ENCODE measurements around the gene EID2B. TPM values are rescaled to one million over a fixed set of nuclear protein-coding genes. Genes with fewer than 3 reads are reported as not detected.

Gene EID2B
- total and polyA plus RNA-seq, 9 of the 15 experiments (the other 6 are each of a cell fraction or from before 2014, with no cell fraction given), result 2.8 to 8.8 (median 4.8) TPM

DNA sequence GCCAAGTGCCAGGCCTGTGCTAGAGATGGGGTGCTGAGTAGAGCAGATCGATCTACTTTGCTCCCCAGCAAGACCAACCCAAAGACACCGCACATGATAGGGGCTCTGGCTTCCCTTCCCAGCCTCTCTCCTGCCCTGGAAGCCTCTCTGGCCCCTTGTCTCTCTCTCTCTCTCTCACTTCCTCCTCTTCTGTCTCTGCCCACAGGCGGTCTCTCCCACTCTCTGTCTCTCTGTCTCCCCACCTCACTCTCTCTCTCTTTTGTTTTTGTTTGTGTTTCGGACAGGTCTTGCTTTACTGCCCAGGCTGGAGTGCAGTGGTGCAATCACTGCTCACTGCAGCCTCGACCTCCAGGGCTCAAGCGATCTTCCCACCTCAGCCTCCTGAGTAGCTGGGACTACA is 16.4 kb downstream of the EID2B start:
- in situ Hi-C loops (cut with MboI), result no loop called here
- intact Hi-C loops (cut with micrococcal nuclease), result no loop called here
- Histone ChIP-seq H3K27me3 (ENCODE audit: control insufficient read depth in 2 of 2, insufficient read depth in 2 of 2, low read length in 2 of 2) (peaks cover 4 to 19% of the 10 kb centered on the region in 2 experiments; a peak in 4 of 5 replicates), H3K79me2 (ENCODE audit: control insufficient read depth, insufficient read depth, low read length) (no peaks in the 10 kb centered on the region), H3K4me1 (replicated peaks in 1 of 2; ENCODE audit: control insufficient read depth in 2 of 2, insufficient read depth in 2 of 2, low read length in 2 of 2) (peaks cover 21 to 32% of the 10 kb centered on the region in 2 experiments; a peak in 4 of 5 replicates), H3K4me3 (no peak overlapping the region), H3K27ac (ENCODE audit: extremely low read depth, low read depth, low read length) (no peak overlapping the region), H3K9me1 (ENCODE audit: control insufficient read depth, insufficient read depth, low read length) (no peaks in the 10 kb centered on the region), H3K9ac (ENCODE audit: insufficient read depth in 1 of 2, low read depth in 2 of 2, low read length in 2 of 2) (peak overlapping the region in 1 of 2 experiments; percentile 2; a peak in 1 of 4 replicates), H4K20me1 (replicated peaks; ENCODE audit: control insufficient read depth, insufficient read depth, low read length) (no peaks in the 10 kb centered on the region), H3K9me3 (replicated peaks; ENCODE audit: control insufficient read depth, insufficient read depth, low read depth, low read length) (no peaks in the 10 kb centered on the region), H3K36me3 (ENCODE audit: control insufficient read depth, insufficient read depth, low read length) (no peaks in the 10 kb centered on the region), H3K4me2 (ENCODE audit: insufficient read depth, low read length) (no peak overlapping the region), H2AFZ (ENCODE audit: low read depth, low read length) (no peak overlapping the region)
- POLR2A ChIA-PET, result no interaction called here
- TF ChIP-seq RFX5 (IDR thresholded peaks at IDR 0.05; ENCODE audit: low read depth, low read length), result no peak
- TF ChIP-seq E4F1 (CRISPR knock-in tag; IDR thresholded peaks at IDR 0.05; ENCODE audit: borderline replicate concordance), result no peak
- no peak for TF ChIP-seq ZC3H8 (IDR thresholded peaks at IDR 0.05)
- 0 out of 4 replicates have a peak, but pooled peaks of 1 of the 2 experiments have one; percentile 9 for TF ChIP-seq MCM7 (IDR thresholded peaks at IDR 0.05)
- TF ChIP-seq BCOR (IDR thresholded peaks at IDR 0.05), result peak; percentile 28; the same call in 1 of the 2 replicates
- DNase-seq (ENCODE audit: extremely low read depth in 1 of 4, low spot score in 3 of 4), result no peak
- CTCF ChIA-PET (ENCODE audit: low intra/inter-chr PET ratio), result no interaction called here
- 34% methylated on average over 6 of the region's 6 CpGs for WGBS (ENCODE audit: insufficient coverage, low coverage, missing lambda C conversion rate)
- no TSS peak for BruUV-seq (replicated peaks)
- FAIRE-seq, result no peak
- no peak for ATAC-seq
